Measurements from ENCODE around the gene NCOA7. TPM values are rescaled to one million over a fixed set of nuclear protein-coding genes. Genes with fewer than 3 reads are reported as not detected.

The NCOA7 gene
- total RNA-seq, 1 experiment from 2014 or later: 9.4 TPM

GRCh38 chr6:125850361-125850760 is 59.6 kb downstream of the NCOA7 start:
- no peaks in the 10 kb centered on the region for H3K4me1 Mint-ChIP-seq
- no peak overlapping the region for H2BK5ac ChIP-seq (ENCODE audit: insufficient read length, low read length)
- H3K23ac ChIP-seq (ENCODE audit: insufficient read length, low read depth, low read length): no peak overlapping the region
- H3K56ac ChIP-seq (ENCODE audit: insufficient read length, low read depth, low read length): no peak overlapping the region
- peaks cover 0 to 5% (median 2%) of the 10 kb centered on the region in 3 experiments; a peak in 3 of 7 replicates for H3K36me3 Mint-ChIP-seq (ENCODE audit: insufficient read depth in 1 of 3, low read depth in 3 of 3)
- H3K27ac Mint-ChIP-seq: no peak overlapping the region; a peak in 1 of 7 replicates
- no peak overlapping the region for H2AK5ac ChIP-seq (ENCODE audit: insufficient read length, low read length)
- H3K9me3 ChIP-seq (ENCODE audit: control insufficient read depth, low read depth, low read length): no peaks in the 10 kb centered on the region
- H4K91ac ChIP-seq (ENCODE audit: insufficient read length, low read depth, low read length): no peak overlapping the region
- H3K27me3 ChIP-seq (ENCODE audit: insufficient read depth, low read length): no peaks in the 10 kb centered on the region
- H2BK12ac ChIP-seq (ENCODE audit: insufficient read length, low read depth, low read length): no peak overlapping the region
- H3K23me2 ChIP-seq (ENCODE audit: insufficient read length, low read depth, low read length, poor library complexity, severe bottlenecking): no peaks in the 10 kb centered on the region
- TF ChIP-seq CTCF (conservative IDR thresholded peaks at IDR 0.05): no peak
- H3K4me3 Mint-ChIP-seq: no peak overlapping the region
- H2BK20ac ChIP-seq (ENCODE audit: low read depth, low read length, poor library complexity, severe bottlenecking): no peak overlapping the region
- H2AFZ ChIP-seq (ENCODE audit: low read length): no peak overlapping the region
- no peak overlapping the region for H3K9ac ChIP-seq (ENCODE audit: extremely low read depth, insufficient read length, low read length)
- no peak overlapping the region for H3T11ph ChIP-seq (ENCODE audit: low read length)
- H4K8ac ChIP-seq (replicated peaks; ENCODE audit: insufficient read length, low read depth, low read length): no peak overlapping the region
- H3K79me2 ChIP-seq (ENCODE audit: insufficient read depth, low read length): no peaks in the 10 kb centered on the region
- DNase-seq: no peak
- no peak overlapping the region for H3K27ac ChIP-seq (ENCODE audit: insufficient read length, low read depth, low read length)
- no peak overlapping the region for H3K4me2 ChIP-seq (ENCODE audit: insufficient read depth, insufficient read length, low read length)
- no peak overlapping the region for H3K14ac ChIP-seq (ENCODE audit: insufficient read depth, low read length)
- H3K4ac ChIP-seq (ENCODE audit: low read depth, low read length): no peak overlapping the region
- no peaks in the 10 kb centered on the region for H4K20me1 ChIP-seq (ENCODE audit: control insufficient read depth, insufficient read depth, insufficient read length)
- H2BK15ac ChIP-seq (ENCODE audit: low read depth, low read length): no peak overlapping the region
- no peak overlapping the region for H4K5ac ChIP-seq (ENCODE audit: insufficient read length, low read depth, low read length)
- no peak overlapping the region for H2BK120ac ChIP-seq (ENCODE audit: low read depth, low read length, poor library complexity, severe bottlenecking)
- no peaks in the 10 kb centered on the region for H3K79me1 ChIP-seq (ENCODE audit: insufficient read depth, low read depth, low read length, poor library complexity, severe bottlenecking)
- WGBS (ENCODE audit: extremely low coverage, insufficient read length, low lambda C conversion rate): no CpG with 5 or more reads among the region's 3 CpGs
- peaks cover 2 to 5% of the 10 kb centered on the region in 2 experiments; a peak in 3 of 5 replicates for H3K9me3 Mint-ChIP-seq
- no peaks in the 10 kb centered on the region for H3K27me3 Mint-ChIP-seq (ENCODE audit: low read depth)
- no peaks in the 10 kb centered on the region for H3K4me1 ChIP-seq (ENCODE audit: insufficient read depth, low read length)
- H3K18ac ChIP-seq (ENCODE audit: insufficient read length, low read depth, low read length): no peak overlapping the region
